Memory B cell (primary cell): ENCODE results near the gene ETNPPL.

ENCODE experiments used
- ATAC-seq: fragments of 150-1000 bp; cut with Tn5 transposase; 2 replicates; pipeline ENCODE4 v1.10.0; 2021; ENCODE audit warnings: low read depth, mild to moderate bottlenecking, moderate library complexity
- DNase-seq, 2 donors: peaks; one replicate each; pipeline ENCODE4 v3.0.0; 2022; ENCODE audit warnings: low spot score in 2 of 2
- H3K27ac Mint-ChIP-seq: one replicate; pipeline ENCODE4 v1.8.0; 2022; ENCODE audit warnings: mild to moderate bottlenecking, moderate library complexity, mixed read lengths
- H3K27me3 Mint-ChIP-seq: one replicate; pipeline ENCODE4 v1.8.0; 2022; ENCODE audit warnings: mixed read lengths
- H3K36me3 Mint-ChIP-seq: one replicate; pipeline ENCODE4 v1.8.0; 2022; ENCODE audit warnings: mild to moderate bottlenecking, mixed read lengths
- H3K4me1 Mint-ChIP-seq: one replicate; pipeline ENCODE4 v1.8.0; 2022; ENCODE audit warnings: mixed read lengths
- H3K4me3 Mint-ChIP-seq: one replicate; pipeline ENCODE4 v1.8.0; 2022; ENCODE audit warnings: mild to moderate bottlenecking, moderate library complexity, mixed read lengths
- H3K9me3 Mint-ChIP-seq: one replicate; pipeline ENCODE4 v1.8.0; 2022; ENCODE audit warnings: mixed read lengths

Gene ETNPPL

DNA sequence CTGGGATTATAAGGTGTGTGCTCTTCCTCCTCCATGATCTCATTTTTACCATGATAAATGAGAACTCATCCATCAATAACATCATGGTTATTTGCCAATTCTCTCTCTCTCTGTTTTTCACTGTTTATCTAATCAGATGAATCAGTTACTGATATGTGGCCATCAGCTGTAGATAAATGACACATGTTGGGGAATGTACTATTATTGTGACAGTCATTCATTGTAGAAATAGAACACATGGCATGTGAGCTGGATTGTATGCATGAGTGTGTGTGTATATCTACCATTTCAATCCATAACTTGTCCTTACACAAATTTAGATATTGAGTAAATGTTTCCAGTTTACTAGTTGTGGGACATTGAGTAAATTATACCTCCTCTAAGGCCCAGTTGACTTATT lies 59.5 kb downstream of the ETNPPL start:
- H3K4me1 Mint-ChIP-seq = no peaks in the 10 kb centered on the region
- H3K4me3 Mint-ChIP-seq = no peak overlapping the region
- ATAC-seq = no peak
- H3K9me3 Mint-ChIP-seq = no peaks in the 10 kb centered on the region
- H3K27me3 Mint-ChIP-seq = peaks cover 5% of the 10 kb centered on the region
- no peak for DNase-seq
- H3K36me3 Mint-ChIP-seq = no peaks in the 10 kb centered on the region
- no peak overlapping the region for H3K27ac Mint-ChIP-seq

DNA sequence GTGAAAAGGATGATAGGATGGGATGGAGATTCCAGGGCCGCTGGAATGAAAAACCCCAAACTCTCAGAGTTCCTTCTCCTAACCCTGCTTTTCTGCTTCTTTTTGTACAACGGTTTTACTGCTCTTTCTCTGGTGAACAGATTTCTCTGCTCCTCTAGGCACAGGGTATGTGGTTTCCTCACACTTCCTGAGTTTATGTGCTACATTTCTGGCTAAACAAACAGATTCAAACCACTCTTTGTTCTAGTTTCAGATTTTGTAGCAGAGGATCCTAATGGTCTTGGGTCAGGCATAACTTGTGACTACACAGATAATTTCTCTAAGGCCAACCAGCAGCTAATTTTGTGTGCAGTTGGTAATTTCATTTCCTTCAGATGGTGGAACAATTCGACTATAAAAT lies 59.9 kb downstream of the ETNPPL start:
- DNase-seq (no peak), ATAC-seq (no peak)
- Mint-ChIP-seq H3K4me1 (no peaks in the 10 kb centered on the region), H3K27me3 (peaks cover 5% of the 10 kb centered on the region), H3K27ac (no peak overlapping the region), H3K4me3 (no peak overlapping the region), H3K9me3 (no peaks in the 10 kb centered on the region), H3K36me3 (no peaks in the 10 kb centered on the region)

DNA sequence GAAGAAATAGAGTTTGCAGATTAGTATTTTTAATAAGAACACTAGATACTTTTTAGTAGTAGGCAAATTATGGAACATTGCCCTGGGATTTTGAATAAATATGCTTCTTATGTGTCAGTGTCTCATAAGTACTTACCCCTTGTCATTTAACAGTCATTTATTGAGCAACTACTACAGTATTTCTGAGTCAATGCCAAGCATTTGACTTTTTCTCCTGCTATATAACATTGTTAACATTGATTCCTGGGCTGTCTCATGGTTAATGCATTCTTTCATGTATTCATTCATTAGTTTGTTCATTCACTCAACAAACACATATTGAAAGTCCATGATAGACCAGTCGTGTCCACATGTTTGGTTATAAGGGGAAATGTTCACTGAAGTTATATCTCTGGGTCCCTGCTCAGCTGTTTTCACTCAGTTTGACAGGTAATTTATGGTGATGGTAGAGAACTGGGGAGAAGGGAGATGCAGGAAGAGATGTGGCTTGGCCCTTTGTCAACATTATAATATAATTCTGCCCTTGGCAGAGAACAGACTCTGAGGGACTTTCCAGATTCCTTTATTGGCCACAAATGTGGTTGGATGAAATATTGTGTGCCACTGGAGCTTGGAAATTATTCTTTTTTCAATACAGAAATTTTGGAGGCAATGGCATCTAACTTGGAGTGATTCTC lies 62.6 kb downstream of the ETNPPL start:
- no peaks in the 10 kb centered on the region for H3K4me1 Mint-ChIP-seq
- no peaks in the 10 kb centered on the region for H3K36me3 Mint-ChIP-seq
- H3K27me3 Mint-ChIP-seq = peaks cover 3% of the 10 kb centered on the region
- no peak overlapping the region for H3K27ac Mint-ChIP-seq
- H3K9me3 Mint-ChIP-seq = no peaks in the 10 kb centered on the region
- ATAC-seq (no peak), DNase-seq (no peak)
- no peak overlapping the region for H3K4me3 Mint-ChIP-seq

DNA sequence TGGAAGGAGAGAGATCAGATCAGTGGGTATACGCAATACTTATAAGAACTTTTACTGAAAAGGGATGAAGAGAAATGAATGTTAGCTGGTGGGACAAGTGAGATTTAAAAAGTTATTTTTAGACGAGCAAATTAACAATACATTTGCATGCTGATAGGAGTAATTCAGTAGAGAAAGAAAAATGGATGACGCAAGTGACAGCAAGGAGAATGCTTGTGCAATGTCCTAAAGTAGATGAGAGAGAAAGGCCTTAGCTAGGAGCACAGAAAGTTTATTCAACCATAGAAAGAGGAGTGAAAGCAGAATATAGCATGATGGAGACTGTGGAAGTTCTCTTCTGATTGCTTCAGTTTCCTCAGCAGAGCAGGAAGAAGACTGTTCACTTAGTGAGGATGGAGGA lies 66.7 kb downstream of the ETNPPL start:
- no peak overlapping the region for H3K4me3 Mint-ChIP-seq
- H3K9me3 Mint-ChIP-seq = no peaks in the 10 kb centered on the region
- no peaks in the 10 kb centered on the region for H3K4me1 Mint-ChIP-seq
- DNase-seq (no peak), ATAC-seq (no peak)
- no peaks in the 10 kb centered on the region for H3K36me3 Mint-ChIP-seq
- H3K27ac Mint-ChIP-seq = no peak overlapping the region
- peaks cover 1% of the 10 kb centered on the region for H3K27me3 Mint-ChIP-seq

DNA sequence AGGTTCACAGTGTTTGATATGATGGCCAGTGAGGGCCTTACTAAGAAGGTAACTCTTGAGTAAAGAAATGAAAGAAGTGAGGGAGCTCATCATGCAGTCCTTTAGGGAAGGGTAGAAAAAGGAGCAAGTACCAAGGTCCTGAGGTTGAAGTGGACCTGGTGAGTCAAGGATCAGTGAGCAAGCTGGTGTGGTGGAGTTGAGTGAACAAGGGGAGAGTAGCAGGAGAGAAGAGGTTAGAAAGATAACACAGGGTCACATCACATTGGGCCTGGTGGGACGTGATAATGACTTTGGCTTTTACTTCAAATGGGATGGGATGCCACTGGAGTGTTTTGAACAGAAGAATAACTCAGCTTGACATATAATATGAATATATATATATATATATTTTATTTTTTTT lies 67.8 kb downstream of the ETNPPL start:
- ATAC-seq (no peak), DNase-seq (no peak)
- Mint-ChIP-seq H3K36me3 (no peaks in the 10 kb centered on the region), H3K27me3 (peaks cover 1% of the 10 kb centered on the region), H3K9me3 (no peaks in the 10 kb centered on the region), H3K4me3 (no peak overlapping the region), H3K27ac (no peak overlapping the region), H3K4me1 (no peaks in the 10 kb centered on the region)

DNA sequence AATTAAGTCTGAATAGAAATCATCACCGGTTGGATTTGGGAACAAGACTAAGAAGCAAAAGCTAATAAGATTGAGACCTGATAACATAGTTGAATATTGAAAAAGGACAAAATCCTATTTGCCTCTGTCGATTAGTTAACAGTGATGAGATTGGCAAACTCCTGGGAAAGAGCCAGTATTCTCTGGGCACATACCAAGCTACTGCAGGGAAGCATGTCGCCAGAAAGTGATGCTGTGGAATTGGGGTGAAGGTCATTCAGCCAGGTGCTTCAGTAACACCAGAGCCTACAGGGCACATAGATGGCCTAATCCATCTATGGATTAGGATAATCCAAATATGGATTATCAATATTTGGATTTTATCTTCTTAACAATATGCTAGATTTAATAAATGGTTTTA lies 68.4 kb downstream of the ETNPPL start:
- Mint-ChIP-seq H3K4me3 (no peak overlapping the region), H3K4me1 (no peaks in the 10 kb centered on the region), H3K9me3 (no peaks in the 10 kb centered on the region), H3K36me3 (no peaks in the 10 kb centered on the region), H3K27me3 (peaks cover 3% of the 10 kb centered on the region), H3K27ac (no peak overlapping the region)
- DNase-seq = no peak
- no peak for ATAC-seq

DNA sequence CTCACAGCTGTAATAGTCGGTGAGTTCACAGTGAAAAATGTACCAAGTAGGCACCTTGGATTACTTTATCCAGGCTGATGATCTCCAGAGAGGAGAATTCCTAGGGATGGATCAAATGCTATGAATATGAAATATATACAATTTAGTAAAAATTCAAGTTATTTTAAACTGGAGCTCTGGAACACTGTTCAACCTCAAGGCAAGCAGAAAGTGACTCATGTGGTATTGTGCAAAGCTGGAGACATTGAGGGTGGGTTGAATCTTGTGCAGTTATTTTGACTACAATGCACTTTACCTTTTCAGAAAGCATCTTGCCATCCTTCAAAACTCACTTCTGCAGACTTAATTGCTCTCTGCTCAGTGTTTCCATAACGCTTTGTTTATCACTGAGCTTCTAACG lies 69.0 kb downstream of the ETNPPL start:
- H3K36me3 Mint-ChIP-seq = no peaks in the 10 kb centered on the region
- H3K9me3 Mint-ChIP-seq = no peaks in the 10 kb centered on the region
- no peak overlapping the region for H3K27ac Mint-ChIP-seq
- peaks cover 3% of the 10 kb centered on the region for H3K27me3 Mint-ChIP-seq
- H3K4me1 Mint-ChIP-seq = no peaks in the 10 kb centered on the region
- no peak overlapping the region for H3K4me3 Mint-ChIP-seq
- DNase-seq (no peak), ATAC-seq (no peak)

DNA sequence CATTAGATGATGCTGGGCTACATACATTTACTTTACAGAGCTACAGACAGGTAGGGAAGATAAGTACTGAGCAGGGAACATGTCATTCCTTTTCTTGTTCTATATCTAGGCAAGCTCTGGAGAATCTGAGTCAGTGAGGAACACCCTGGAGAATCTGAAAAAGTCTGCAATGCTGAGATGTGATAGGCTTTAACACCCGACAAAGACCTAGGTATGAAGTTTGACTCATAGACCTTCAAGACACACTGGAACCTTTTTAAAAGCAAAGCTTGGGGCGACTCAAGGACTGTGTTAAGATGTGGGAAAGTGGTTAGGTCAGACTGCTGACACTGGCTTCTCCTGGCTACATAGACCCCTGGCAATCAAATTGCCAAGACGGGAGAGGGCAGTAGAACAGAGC lies 69.6 kb downstream of the ETNPPL start:
- Mint-ChIP-seq H3K9me3 (no peaks in the 10 kb centered on the region), H3K36me3 (no peaks in the 10 kb centered on the region), H3K27ac (no peak overlapping the region), H3K27me3 (peaks cover 2% of the 10 kb centered on the region), H3K4me1 (no peaks in the 10 kb centered on the region), H3K4me3 (no peak overlapping the region)
- DNase-seq (no peak), ATAC-seq (no peak)
